Measurements from ENCODE around the gene PRDX3. TPM values are rescaled to one million over a fixed set of nuclear protein-coding genes. Genes with fewer than 3 reads are reported as not detected.
"Not testable (repeated sequence)": the region's sequence is repeated elsewhere in the genome, so short reads cannot be mapped to it uniquely, and the experiment has no call there.

Gene PRDX3
- total and polyA plus RNA-seq, 2 of the 4 experiments (the other 2 are of a cell fraction), result 169 to 187 TPM

GRCh38 chr10:119151601-119152000, 27.0 kb downstream of the PRDX3 start:
- ATAC-seq (ENCODE audit: low read depth); H3K18ac ChIP-seq (ENCODE audit: low read depth, low read length); H3K56ac ChIP-seq (ENCODE audit: extremely low read depth, insufficient read depth, low read length); H3K9me3 ChIP-seq (ENCODE audit: control insufficient read depth, insufficient read depth, low read length); DNase-seq; H4K20me1 ChIP-seq (ENCODE audit: insufficient read depth, low read length); H2AK9ac ChIP-seq (replicated peaks; ENCODE audit: low read depth, low read length, poor library complexity); H3K9ac ChIP-seq (ENCODE audit: low read depth, low read length); H3K14ac ChIP-seq (replicated peaks; ENCODE audit: low read depth, low read length); POLR2A ChIA-PET (ENCODE audit: unreplicated experiment); H4K8ac ChIP-seq (ENCODE audit: low read depth in 2 of 2, low read length in 2 of 2); H3K23ac ChIP-seq (ENCODE audit: low read depth, low read length); H2AFZ ChIP-seq (replicated peaks; ENCODE audit: low read length, poor library complexity); H4K5ac ChIP-seq (ENCODE audit: low read depth, low read length); H2BK15ac ChIP-seq (ENCODE audit: low read depth, low read length); dilution Hi-C loops (cut with HindIII; ENCODE audit: low sequenced_read_pairs, unreplicated experiment); H3K4me2 ChIP-seq (ENCODE audit: low read depth, low read length); H3K4me3 ChIP-seq (ENCODE audit: insufficient read depth, low read depth, low read length); H3K4ac ChIP-seq (ENCODE audit: low read depth, low read length); H4K91ac ChIP-seq (ENCODE audit: insufficient read depth, low read depth, low read length); in situ Hi-C loops (cut with MboI; ENCODE audit: low sequenced_read_pairs); H3K27me3 ChIP-seq (ENCODE audit: control insufficient read depth, insufficient read depth, low read length); CTCF ChIA-PET; H2BK120ac ChIP-seq (ENCODE audit: low read depth, low read length); H3K79me1 ChIP-seq (ENCODE audit: low read depth in 1 of 2, low read length in 2 of 2); BruUV-seq (replicated peaks); intact Hi-C loops (cut with micrococcal nuclease); H3K4me1 ChIP-seq (ENCODE audit: control insufficient read depth, insufficient read depth, low read length); H3K27ac ChIP-seq (ENCODE audit: insufficient read depth, low read length); H2AK5ac ChIP-seq (ENCODE audit: low read depth, low read length); H2BK5ac ChIP-seq (ENCODE audit: low read depth, low read length, poor library complexity, severe bottlenecking); H2BK20ac ChIP-seq (ENCODE audit: low read depth, low read length); H3K9me1 ChIP-seq (ENCODE audit: insufficient read depth, low read length): not testable (repeated sequence)
- WGBS, 2 experiments (ENCODE audit: extremely low coverage in 2 of 2, insufficient read length in 1 of 2), result no CpG with 5 or more reads among the region's 6 CpGs
- peaks cover 27% of the 10 kb centered on the region for H3K36me3 ChIP-seq (ENCODE audit: control insufficient read depth, insufficient read depth, low read length)
